PC-9 (cell line): ENCODE data around the gene PTPRC.

Experiments
- EZH2 ChIP-seq: fragments of 200-600 bp; sonication (generic); IDR thresholded peaks from 2 replicates; pipeline ENCODE4 v1.8.0; 2017; ENCODE audit warnings: antibody characterized with exemption, low read depth
- TF ChIP-seq, protein P1 (sequence below): fragments of 200-600 bp; sonication (generic); conservative IDR thresholded peaks from 2 replicates; pipeline ENCODE4 v1.6.1; 2017; ENCODE audit warnings: mixed run types, antibody characterized with exemption, mild to moderate bottlenecking, moderate library complexity

DNA sequence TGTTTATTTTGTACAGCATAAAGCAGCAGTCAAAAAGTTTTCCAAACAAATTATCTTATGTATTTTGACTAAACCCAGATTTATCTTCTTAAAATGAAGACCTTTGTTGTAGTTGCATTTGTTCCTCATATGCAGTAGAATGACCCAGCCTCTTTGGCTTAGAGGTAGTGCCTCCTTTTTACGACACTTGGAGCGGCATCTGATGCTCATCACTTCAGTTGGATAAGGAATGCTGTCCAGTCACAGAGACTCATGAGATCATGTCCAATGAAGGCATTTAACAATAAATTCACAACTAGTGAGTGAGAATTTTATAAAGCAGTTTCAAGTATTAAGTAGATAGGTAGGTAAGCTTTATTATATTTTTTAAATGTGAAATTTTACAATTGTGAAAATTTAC lies 35.2 kb downstream of the PTPRC start:
- TF ChIP-seq, protein P1, sequence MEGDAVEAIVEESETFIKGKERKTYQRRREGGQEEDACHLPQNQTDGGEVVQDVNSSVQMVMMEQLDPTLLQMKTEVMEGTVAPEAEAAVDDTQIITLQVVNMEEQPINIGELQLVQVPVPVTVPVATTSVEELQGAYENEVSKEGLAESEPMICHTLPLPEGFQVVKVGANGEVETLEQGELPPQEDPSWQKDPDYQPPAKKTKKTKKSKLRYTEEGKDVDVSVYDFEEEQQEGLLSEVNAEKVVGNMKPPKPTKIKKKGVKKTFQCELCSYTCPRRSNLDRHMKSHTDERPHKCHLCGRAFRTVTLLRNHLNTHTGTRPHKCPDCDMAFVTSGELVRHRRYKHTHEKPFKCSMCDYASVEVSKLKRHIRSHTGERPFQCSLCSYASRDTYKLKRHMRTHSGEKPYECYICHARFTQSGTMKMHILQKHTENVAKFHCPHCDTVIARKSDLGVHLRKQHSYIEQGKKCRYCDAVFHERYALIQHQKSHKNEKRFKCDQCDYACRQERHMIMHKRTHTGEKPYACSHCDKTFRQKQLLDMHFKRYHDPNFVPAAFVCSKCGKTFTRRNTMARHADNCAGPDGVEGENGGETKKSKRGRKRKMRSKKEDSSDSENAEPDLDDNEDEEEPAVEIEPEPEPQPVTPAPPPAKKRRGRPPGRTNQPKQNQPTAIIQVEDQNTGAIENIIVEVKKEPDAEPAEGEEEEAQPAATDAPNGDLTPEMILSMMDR: no peak
- TF ChIP-seq EZH2: no peak
